Measurements from ENCODE around the gene GYG1.
A peak's percentile ranks its signal among the peaks of the same experiment; 100 is the strongest.

Gene GYG1

DNA sequence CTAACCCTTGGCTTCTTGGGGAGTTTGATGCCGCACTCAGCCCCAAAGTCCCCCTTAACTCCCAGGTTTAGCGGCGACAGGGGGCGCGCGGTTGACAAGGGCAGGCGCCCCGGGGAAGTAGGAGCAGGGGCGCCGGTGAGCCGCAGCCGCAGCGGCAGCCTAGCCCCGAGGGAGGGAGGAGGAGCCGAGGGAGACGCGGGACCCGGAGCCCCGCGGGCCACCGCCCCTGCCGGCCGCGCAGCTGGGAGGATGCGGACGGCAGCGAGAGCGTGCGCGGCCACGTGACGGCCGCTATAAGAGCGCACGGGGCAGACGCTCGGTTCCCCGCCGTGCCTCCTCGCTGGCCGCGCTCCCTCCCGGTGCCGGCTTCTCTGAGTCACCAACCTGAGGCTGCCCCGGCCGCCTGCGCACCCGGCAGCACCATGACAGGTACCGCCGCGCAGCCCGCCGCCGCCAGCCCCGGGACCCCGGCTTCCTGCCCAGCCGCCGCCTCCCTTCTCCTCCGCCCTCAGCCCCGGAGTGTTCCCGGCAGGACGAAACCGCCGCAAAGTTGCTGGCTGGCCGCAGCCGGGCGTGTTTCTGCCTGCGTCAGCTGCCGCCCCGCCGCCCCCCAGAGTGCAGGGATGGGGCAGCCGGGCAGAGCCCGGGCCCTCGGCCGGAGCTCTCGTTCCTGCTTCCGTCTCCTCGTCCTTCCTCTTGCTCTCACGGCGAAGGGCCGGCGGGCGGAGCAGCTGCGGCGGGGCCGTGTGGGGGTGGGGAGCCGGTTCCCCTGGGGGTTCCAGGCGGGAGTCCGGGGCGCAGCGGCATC, at the start of gene GYG1:
TSS of gene GYG1 (plus strand) at position 322 of the 808 bp plus-strand sequence. CDS start at position 423, 101 bp downstream.
- Mint-ChIP-seq H3K36me3 (ENCODE audit: low read depth) (peaks cover 15% of the 10 kb centered on the region), H3K27me3 (no peaks in the 10 kb centered on the region), H3K27ac (peak within 1 kb of the TSS; percentile 78), H3K4me1 (ENCODE audit: low read depth) (peaks cover 29% of the 10 kb centered on the region), H3K4me3 (peak within 1 kb of the TSS; percentile 84), H3K9me3 (no peaks in the 10 kb centered on the region)

DNA sequence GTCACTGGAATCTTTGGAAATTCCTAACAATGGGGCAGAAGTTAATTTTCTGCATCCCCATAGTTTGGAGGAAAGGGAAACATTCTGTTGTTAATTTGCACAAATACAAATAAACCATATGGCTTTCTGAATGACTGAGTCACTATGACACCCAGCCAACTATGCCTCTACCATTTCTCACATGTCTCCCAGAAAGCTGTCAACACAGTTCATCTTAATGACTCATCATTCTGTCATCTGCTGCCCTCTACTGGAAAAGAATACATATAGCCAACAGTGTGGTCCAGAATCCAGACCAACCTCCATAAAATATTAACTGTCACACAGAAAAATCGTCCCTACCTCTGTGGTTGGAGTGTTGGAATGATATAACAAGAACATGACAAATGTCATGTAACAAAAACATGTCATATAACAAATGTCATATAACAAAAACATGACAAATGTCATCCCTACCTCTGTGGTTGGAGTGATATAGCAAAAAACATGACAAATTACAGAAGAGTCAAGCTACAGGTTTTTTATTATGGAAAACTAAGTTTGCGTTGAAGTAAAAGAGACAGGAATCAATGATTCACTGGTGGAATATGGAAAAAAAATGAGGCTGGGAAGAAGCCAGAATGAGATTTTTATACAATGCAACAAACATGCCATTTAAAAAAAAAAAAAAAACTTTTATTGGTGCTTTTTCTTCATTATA, 47.7 kb upstream of the GYG1 start:
- no peak overlapping the region for H3K4me3 Mint-ChIP-seq
- H3K36me3 Mint-ChIP-seq (ENCODE audit: low read depth), result no peaks in the 10 kb centered on the region
- H3K27me3 Mint-ChIP-seq, result no peaks in the 10 kb centered on the region
- H3K27ac Mint-ChIP-seq, result no peak overlapping the region
- H3K4me1 Mint-ChIP-seq (ENCODE audit: low read depth), result peaks cover 3% of the 10 kb centered on the region
- H3K9me3 Mint-ChIP-seq, result no peaks in the 10 kb centered on the region

DNA sequence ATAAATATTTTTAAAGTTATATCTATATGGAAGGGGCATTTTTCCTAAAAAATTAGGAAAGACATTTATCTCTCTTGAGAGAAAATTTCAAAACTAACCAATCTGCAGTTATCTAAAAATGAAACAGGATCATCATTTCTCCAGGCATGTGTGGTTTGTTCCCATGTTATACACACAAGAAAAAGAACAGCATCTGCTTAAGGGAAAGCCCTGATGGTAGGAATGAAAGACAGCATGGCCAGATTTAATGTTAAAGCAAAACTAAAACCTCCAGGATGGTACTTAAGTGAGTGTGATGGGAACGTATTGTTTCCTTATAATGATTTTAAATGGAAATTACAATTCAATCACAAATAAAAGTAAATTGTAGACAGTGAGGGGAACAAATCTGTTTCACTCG, 46.2 kb upstream of the GYG1 start:
- Mint-ChIP-seq H3K4me1 (ENCODE audit: low read depth) (peaks cover 3% of the 10 kb centered on the region), H3K4me3 (no peak overlapping the region), H3K27ac (no peak overlapping the region), H3K36me3 (ENCODE audit: low read depth) (no peaks in the 10 kb centered on the region), H3K27me3 (no peaks in the 10 kb centered on the region), H3K9me3 (no peaks in the 10 kb centered on the region)

DNA sequence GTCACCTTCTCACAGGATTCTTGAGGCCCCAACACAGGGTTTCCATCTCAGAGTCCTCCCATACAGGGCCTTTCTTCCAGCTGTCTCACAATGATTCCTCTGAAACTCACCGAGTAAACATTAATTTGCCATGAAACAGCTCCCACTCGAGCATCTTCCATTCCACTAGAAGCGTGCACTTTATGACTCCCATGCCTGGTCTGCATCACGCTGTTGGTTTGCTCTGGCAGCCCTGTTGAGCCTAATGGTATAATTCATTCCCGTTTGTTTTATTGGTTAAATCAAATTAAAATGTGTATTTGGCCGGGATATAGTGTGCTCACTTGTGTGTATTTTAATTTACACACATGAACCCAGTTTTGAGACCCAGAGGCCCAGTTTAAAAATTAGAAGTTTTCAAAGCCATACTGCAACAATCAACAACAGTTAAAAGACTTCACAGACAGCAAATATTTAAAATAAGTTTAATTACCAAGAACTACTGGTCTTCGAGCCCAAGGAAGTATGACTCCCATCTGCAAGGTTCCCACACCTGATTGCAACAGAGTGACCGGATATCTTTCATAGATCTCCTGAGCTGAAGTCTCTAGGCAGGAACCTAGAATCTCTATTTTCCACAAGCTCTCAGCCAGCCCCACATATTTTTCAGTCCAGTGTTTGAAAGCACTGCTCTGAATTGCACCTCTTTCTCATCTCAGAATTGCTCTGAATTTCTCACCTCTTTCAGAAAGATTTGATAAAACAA, 42.3 kb upstream of the GYG1 start:
- Mint-ChIP-seq H3K27me3 (peaks cover 5% of the 10 kb centered on the region), H3K27ac (no peak overlapping the region), H3K36me3 (ENCODE audit: low read depth) (no peaks in the 10 kb centered on the region), H3K4me3 (no peak overlapping the region), H3K4me1 (ENCODE audit: low read depth) (no peaks in the 10 kb centered on the region), H3K9me3 (no peaks in the 10 kb centered on the region)

DNA sequence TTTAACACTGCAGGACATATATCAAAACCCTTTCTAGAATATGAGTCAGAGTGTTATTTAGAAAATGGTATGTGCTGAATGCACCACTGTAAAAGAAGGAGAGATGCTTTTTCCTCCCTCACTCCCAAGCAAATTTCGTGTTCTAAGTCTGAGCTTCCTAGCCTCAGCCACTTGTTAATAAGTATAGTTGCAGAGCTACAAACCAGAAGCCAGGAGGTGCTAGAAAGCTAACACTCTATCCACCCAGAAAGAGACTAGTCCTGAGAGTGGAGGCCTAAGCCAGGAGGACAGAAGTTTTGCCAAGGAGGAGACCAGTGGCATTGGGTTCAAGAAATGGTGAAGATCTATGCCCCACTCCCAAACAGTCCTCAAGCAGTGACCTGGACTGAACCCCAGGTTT, 40.5 kb upstream of the GYG1 start:
- no peak overlapping the region for H3K4me3 Mint-ChIP-seq
- peaks cover 5% of the 10 kb centered on the region for H3K27me3 Mint-ChIP-seq
- H3K9me3 Mint-ChIP-seq, result no peaks in the 10 kb centered on the region
- H3K36me3 Mint-ChIP-seq (ENCODE audit: low read depth), result no peaks in the 10 kb centered on the region
- no peak overlapping the region for H3K27ac Mint-ChIP-seq
- H3K4me1 Mint-ChIP-seq (ENCODE audit: low read depth), result no peaks in the 10 kb centered on the region

DNA sequence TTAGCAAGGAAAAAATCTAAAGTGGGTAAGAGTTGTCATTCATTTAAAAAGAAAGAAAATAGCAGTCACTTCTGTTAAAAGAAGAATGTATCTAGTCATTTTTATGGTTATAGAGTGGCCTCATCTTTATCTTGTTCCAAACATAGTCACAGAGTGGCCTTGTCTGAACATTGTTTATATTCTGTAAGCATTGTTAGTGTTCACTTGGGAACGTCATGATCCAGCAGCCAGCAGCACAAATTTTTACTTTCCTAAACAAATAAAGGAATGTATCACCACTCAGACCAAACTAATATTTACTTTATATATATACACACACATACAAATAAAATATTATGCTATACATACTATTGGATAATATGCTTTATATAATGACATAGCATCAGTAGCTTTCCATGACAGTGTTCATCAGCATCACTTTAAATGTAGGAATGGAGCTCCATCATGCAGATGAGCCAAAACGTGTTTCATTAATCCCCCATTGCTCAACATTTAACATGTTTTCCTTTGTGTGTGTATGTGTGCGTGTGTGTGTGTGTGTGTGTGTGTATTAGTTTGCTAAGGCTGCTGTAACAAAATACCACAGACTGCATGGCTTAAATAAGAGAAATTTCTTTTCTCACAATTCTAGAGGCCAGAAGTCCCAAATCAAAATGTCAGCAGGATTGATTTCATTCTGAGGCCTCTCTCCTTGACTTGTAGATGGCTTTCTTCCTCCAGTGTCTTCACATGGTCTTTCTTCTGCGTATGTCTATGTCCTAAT, 39.6 kb upstream of the GYG1 start:
- H3K27me3 Mint-ChIP-seq, result peaks cover 5% of the 10 kb centered on the region
- no peaks in the 10 kb centered on the region for H3K4me1 Mint-ChIP-seq (ENCODE audit: low read depth)
- no peak overlapping the region for H3K4me3 Mint-ChIP-seq
- H3K27ac Mint-ChIP-seq, result no peak overlapping the region
- H3K36me3 Mint-ChIP-seq (ENCODE audit: low read depth), result no peaks in the 10 kb centered on the region
- H3K9me3 Mint-ChIP-seq, result no peaks in the 10 kb centered on the region

DNA sequence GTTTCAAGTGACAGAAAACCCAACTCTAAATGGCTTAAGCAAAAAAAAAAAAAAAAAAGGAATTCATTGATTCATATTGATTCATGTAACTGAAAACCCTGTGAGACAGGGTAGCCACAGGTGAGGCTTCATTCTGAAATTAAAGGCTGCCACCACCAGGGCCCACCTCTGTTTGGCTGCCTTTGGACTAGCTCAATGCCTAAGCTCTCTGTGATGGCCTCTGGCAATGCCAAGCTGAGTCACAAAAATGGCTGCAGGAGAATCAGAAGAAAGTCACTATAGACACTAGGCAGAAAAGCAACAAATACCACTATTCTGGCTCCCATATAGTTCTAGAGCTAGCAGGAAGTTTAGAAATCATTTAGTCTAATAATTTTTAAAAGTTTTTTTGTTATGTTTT, 38.2 kb upstream of the GYG1 start:
- no peaks in the 10 kb centered on the region for H3K9me3 Mint-ChIP-seq
- no peaks in the 10 kb centered on the region for H3K36me3 Mint-ChIP-seq (ENCODE audit: low read depth)
- H3K4me3 Mint-ChIP-seq, result no peak overlapping the region
- no peaks in the 10 kb centered on the region for H3K4me1 Mint-ChIP-seq (ENCODE audit: low read depth)
- H3K27me3 Mint-ChIP-seq, result peaks cover 5% of the 10 kb centered on the region
- H3K27ac Mint-ChIP-seq, result no peak overlapping the region

DNA sequence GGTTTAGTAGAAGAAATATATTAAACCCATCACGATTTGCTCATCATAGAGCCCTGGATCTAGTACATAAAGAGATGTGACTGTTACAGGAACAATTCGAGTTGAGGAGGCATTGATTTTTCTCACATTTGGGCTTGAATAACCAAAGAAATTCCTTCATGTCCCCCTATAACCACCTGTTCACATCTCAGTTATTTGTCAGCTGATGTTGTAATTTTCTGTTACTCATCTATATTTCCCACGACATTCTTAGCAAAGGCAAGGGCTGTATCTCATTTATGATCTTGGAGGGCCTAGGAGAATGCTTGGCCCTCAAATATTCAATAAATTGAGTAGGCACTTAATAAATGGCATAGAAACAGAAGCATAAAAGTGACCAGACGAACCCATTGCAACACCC, 36.4 kb upstream of the GYG1 start:
- Mint-ChIP-seq H3K27me3 (peaks cover 5% of the 10 kb centered on the region), H3K9me3 (no peaks in the 10 kb centered on the region), H3K4me1 (ENCODE audit: low read depth) (no peaks in the 10 kb centered on the region), H3K36me3 (ENCODE audit: low read depth) (no peaks in the 10 kb centered on the region), H3K4me3 (no peak overlapping the region), H3K27ac (no peak overlapping the region)

DNA sequence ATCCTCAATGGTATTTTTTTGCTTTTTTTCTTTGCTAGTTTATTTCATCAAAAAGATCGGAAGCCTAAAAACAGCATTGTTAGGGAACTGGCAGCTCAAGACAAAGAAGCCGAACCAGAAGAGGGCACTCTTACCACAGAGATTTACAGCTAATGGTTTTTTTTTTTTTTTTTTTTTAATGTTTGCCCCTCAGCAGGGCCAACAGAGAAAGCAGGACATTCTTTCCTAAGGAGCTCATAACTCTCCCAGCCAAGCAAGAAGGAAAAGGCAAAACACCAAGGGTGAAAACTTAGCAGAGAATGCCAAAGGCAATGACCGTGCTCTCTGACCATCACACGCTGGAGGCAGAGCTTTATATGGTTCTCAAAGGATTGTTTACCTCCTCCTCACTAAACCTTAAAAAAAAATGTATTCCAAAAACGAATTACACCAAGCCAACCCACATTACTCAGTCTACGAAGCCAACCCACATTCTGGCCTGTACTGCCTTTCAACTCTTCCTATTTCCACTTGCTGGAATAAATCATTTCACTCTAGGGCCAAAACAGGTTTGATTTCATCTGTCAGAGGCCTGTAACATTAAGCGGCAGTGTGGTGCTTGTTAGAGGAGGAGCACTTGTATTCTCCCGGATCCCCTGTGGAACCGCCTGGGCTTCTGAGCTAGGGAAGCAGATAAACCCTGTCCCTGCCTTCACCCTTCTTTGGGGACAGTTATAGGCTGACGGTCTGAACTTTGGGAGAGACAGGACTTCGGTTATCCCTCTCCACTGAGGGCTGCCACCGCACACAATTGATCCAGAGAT, 35.6 kb upstream of the GYG1 start:
- no peak overlapping the region for H3K4me3 Mint-ChIP-seq
- H3K27me3 Mint-ChIP-seq, result peaks cover 6% of the 10 kb centered on the region
- H3K4me1 Mint-ChIP-seq (ENCODE audit: low read depth), result no peaks in the 10 kb centered on the region
- H3K9me3 Mint-ChIP-seq, result no peaks in the 10 kb centered on the region
- no peaks in the 10 kb centered on the region for H3K36me3 Mint-ChIP-seq (ENCODE audit: low read depth)
- no peak overlapping the region for H3K27ac Mint-ChIP-seq

DNA sequence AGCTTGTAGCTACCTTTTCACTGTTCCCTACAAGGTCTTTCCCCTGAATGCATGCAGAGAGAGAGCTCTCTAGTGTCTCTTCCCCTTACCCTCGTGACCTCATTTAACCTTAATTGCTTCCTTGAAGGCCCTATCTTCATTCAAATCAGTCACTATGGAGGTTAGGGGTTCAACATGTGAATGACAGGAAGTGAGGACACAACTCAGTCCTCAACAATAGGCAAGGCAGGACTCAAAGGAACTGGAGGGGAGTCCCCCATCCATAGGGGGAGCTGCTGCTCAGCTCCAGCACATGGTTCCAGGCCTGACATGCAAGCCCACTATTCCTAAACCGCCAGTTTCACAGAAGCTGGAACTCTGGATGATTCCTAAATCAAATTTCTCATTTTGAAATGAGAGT, 33.8 kb upstream of the GYG1 start:
- Mint-ChIP-seq H3K27me3 (peaks cover 11% of the 10 kb centered on the region), H3K27ac (no peak overlapping the region), H3K9me3 (no peaks in the 10 kb centered on the region), H3K36me3 (ENCODE audit: low read depth) (no peaks in the 10 kb centered on the region), H3K4me1 (ENCODE audit: low read depth) (no peaks in the 10 kb centered on the region), H3K4me3 (no peak overlapping the region)

DNA sequence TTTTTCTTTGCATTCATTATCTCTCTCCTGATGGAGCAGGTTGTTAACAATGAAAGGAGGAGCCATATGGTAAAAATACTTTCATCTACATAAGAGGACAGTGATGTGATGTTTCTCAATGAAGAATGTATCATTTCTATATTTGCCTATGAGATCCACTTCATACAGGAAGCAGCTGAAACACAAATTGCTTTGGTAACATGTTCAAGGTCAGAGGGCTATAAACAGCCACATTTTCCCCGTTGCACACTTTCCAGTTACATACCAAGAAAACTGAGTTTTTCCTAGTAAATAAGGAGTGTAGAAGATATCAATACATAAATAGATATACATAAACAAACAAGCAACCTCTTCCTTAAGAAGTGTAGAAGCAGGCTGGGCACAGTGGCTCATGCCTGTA, 32.6 kb upstream of the GYG1 start:
- Mint-ChIP-seq H3K9me3 (no peaks in the 10 kb centered on the region), H3K36me3 (ENCODE audit: low read depth) (no peaks in the 10 kb centered on the region), H3K27me3 (peaks cover 10% of the 10 kb centered on the region), H3K4me3 (no peak overlapping the region), H3K27ac (no peak overlapping the region), H3K4me1 (ENCODE audit: low read depth) (no peaks in the 10 kb centered on the region)

DNA sequence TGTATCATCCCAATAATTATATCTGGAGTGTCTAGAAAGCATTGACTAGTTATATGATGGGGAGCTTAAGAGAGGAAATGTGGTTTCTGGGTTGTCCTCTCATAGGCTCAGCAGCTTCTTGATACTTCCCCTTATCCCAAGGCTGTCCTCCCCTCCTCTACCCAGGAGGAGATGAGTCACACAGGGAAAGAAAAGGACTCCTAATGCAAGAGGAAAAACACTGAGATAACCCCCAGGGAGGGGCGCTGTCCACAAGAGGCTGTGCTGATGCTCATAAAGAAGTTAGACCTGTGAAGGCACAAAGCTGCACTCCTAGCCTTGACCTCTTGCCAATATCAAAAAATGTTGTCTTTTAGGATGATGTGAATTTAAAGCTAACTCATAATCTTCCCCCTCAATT, 28.8 kb upstream of the GYG1 start:
- H3K36me3 Mint-ChIP-seq (ENCODE audit: low read depth), result no peaks in the 10 kb centered on the region

DNA sequence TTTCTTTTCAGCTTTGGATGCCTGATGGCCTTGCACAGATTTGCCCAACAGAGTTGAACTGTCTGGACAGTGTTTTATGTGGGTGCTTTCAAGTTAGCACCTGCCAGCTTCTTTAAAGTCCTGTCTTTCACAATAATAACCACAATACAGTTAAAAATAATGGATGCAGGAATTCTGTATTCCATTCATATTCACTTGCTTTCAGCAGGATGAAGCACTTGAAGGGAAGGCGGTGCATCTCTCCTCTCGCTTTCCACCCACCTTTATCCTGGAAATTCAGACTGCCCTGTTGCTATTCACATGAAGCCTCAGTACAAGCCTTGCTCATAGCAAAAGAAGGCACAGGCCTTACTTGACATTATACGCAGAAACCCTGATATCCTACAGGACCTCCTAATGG, 26.5 kb upstream of the GYG1 start:
- Mint-ChIP-seq H3K36me3 (ENCODE audit: low read depth) (no peaks in the 10 kb centered on the region), H3K27ac (no peak overlapping the region), H3K9me3 (no peaks in the 10 kb centered on the region), H3K4me1 (ENCODE audit: low read depth) (no peaks in the 10 kb centered on the region), H3K27me3 (peaks cover 6% of the 10 kb centered on the region), H3K4me3 (no peak overlapping the region)

More for the DNA sequence above, 28.8 kb upstream of the GYG1 start:
- Mint-ChIP-seq H3K4me3 (no peak overlapping the region), H3K27ac (no peak overlapping the region), H3K4me1 (ENCODE audit: low read depth) (no peaks in the 10 kb centered on the region), H3K27me3 (peaks cover 6% of the 10 kb centered on the region), H3K9me3 (no peaks in the 10 kb centered on the region)

DNA sequence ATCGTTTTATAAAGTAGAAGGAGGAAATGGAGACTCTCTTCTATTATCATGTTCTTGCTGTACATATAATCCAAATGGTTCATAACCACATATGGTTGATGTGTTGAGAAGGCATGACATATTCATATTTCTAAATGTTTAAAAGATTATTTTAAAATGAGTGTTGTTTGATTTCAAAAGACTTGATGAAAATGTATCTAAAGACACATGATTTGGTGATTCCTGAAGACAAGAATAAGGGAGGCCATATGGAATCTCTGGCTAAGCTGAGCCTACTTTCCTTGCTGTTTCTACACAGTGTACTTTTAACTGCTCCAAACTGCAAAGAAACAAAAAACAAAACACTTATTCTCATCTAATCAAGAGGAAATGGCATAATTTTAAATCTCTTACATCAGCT, 23.0 kb upstream of the GYG1 start:
- no peak overlapping the region for H3K4me3 Mint-ChIP-seq
- H3K9me3 Mint-ChIP-seq, result no peaks in the 10 kb centered on the region
- H3K4me1 Mint-ChIP-seq (ENCODE audit: low read depth), result no peaks in the 10 kb centered on the region
- no peak overlapping the region for H3K27ac Mint-ChIP-seq
- no peaks in the 10 kb centered on the region for H3K36me3 Mint-ChIP-seq (ENCODE audit: low read depth)
- H3K27me3 Mint-ChIP-seq, result no peaks in the 10 kb centered on the region
